ENCODE data around the gene ANKFN1.

Gene ANKFN1

GRCh38 chr17:56440419-56440818 is 287.1 kb downstream of the ANKFN1 start:
- no peak for DNase-seq (ENCODE audit: low read depth)
- TF ChIP-seq, protein P1, sequence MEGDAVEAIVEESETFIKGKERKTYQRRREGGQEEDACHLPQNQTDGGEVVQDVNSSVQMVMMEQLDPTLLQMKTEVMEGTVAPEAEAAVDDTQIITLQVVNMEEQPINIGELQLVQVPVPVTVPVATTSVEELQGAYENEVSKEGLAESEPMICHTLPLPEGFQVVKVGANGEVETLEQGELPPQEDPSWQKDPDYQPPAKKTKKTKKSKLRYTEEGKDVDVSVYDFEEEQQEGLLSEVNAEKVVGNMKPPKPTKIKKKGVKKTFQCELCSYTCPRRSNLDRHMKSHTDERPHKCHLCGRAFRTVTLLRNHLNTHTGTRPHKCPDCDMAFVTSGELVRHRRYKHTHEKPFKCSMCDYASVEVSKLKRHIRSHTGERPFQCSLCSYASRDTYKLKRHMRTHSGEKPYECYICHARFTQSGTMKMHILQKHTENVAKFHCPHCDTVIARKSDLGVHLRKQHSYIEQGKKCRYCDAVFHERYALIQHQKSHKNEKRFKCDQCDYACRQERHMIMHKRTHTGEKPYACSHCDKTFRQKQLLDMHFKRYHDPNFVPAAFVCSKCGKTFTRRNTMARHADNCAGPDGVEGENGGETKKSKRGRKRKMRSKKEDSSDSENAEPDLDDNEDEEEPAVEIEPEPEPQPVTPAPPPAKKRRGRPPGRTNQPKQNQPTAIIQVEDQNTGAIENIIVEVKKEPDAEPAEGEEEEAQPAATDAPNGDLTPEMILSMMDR (IDR thresholded peaks at IDR 0.05; ENCODE audit: low read length, missing control alignments), result no peak
- H3K4me3 ChIP-seq (replicated peaks; ENCODE audit: low read depth, low read length), result no peak overlapping the region

DNA sequence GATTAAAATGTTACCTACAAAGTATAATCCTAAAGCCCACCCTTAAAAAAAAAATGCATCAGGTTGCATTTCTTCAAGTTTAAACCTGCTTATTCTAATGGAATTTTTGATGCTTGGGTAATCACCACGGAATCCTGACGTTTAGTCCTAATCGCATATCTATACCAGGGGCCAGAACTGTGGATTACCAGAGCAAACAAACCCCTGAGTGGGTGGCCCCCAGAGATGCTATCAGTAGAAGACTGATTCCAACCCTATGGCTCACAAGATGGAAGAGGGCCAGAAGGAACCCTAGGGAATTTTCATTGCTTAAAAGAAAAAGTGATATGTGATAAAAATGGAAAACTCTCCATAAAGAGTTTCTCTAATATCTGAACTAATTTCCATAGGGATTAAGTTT is 288.0 kb downstream of the ANKFN1 start:
- TF ChIP-seq, protein P1 (IDR thresholded peaks at IDR 0.05; ENCODE audit: low read length, missing control alignments), result no peak
- DNase-seq (ENCODE audit: low read depth), result peak; percentile 28
- H3K4me3 ChIP-seq (replicated peaks; ENCODE audit: low read depth, low read length), result no peak overlapping the region

DNA sequence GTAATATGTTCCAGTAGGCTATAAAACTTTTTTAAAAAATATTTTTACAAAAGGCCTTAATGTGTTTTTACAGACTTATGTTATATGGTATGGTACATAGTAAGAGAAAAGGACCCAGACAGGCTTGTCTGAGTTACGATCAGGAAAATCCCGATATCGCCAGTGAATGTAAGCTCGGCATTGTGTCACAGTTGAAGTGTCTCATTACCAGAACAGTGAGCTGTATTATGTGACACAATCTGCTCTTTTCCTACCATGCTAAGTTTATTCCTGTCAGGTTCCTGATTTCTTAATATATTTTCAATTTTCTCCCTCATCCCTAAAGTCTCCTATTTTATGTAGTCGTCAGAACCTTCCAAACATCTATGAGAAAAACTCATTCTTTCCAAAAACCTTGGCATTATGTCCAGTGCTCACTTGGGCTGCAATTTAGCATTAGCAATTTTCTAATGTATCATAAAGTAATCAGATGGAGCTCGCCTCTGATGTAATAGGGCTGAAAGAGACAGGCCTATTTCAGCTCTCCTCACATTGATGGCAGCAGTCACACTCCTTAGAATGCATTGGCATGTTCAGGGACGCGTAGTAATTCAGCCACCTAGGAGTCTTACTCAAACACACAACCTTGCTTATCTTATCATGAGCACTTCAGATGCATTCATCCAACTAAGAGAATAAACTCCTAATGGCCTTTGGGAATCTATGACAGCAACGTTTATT is 292.6 kb downstream of the ANKFN1 start:
- TF ChIP-seq, protein P1 (IDR thresholded peaks at IDR 0.05; ENCODE audit: low read length, missing control alignments), result no peak
- H3K4me3 ChIP-seq (replicated peaks; ENCODE audit: low read depth, low read length), result no peak overlapping the region
- no peak for DNase-seq (ENCODE audit: low read depth)

GRCh38 chr17:56447171-56447570 is 293.9 kb downstream of the ANKFN1 start:
- no peak overlapping the region for H3K4me3 ChIP-seq (replicated peaks; ENCODE audit: low read depth, low read length)
- TF ChIP-seq, protein P1 (IDR thresholded peaks at IDR 0.05; ENCODE audit: low read length, missing control alignments), result no peak
- DNase-seq (ENCODE audit: low read depth), result no peak

- no peak for DNase-seq (ENCODE audit: low read depth)
- H3K4me3 ChIP-seq (replicated peaks; ENCODE audit: low read depth, low read length), result no peak overlapping the region
- TF ChIP-seq, protein P1 (IDR thresholded peaks at IDR 0.05; ENCODE audit: low read length, missing control alignments), result no peak
These were observed 295.1 kb downstream of the ANKFN1 start for GRCh38 chr17:56448371-56448770.

GRCh38 chr17:56449176-56449575 is 295.9 kb downstream of the ANKFN1 start:
- no peak overlapping the region for H3K4me3 ChIP-seq (replicated peaks; ENCODE audit: low read depth, low read length)
- no peak for DNase-seq (ENCODE audit: low read depth)
- TF ChIP-seq, protein P1 (IDR thresholded peaks at IDR 0.05; ENCODE audit: low read length, missing control alignments), result no peak

GRCh38 chr17:56451629-56452028 is 298.4 kb downstream of the ANKFN1 start:
- DNase-seq (ENCODE audit: low read depth), result no peak
- no peak overlapping the region for H3K4me3 ChIP-seq (replicated peaks; ENCODE audit: low read depth, low read length)
- TF ChIP-seq, protein P1 (IDR thresholded peaks at IDR 0.05; ENCODE audit: low read length, missing control alignments), result no peak

Data from fibroblast of pulmonary artery (primary cell).